Panc1 (cell line): Measurements from ENCODE around the gene PDE1C. TPM values are rescaled to one million over a fixed set of nuclear protein-coding genes. Genes with fewer than 3 reads are reported as not detected.

Source experiments
- ATAC-seq: fragments of 200-7000 bp; cut with Tn5 transposase; 2 replicates; pipeline ENCODE4 v1.9.1; 2020; ENCODE audit warnings: mild to moderate bottlenecking, moderate library complexity
- BruUV-seq: library from RNA; stranded (reverse); fragments of 400-500 nt; replicated peaks from 2 replicates; lab custom pipeline; 2021; lab: Mats Ljungman, UMichigan
- CTCF ChIA-PET: fragments of 300-600 bp; sonication (Branson Sonifier 250); formaldehyde crosslinking; loops from one replicate; lab custom pipeline; 2022; ENCODE audit warnings: antibody characterized with exemption; lab: Charles Lee
- POLR2A ChIA-PET: fragments of 300-600 bp; sonication (Branson Sonifier 250); formaldehyde crosslinking; loops from one replicate; lab custom pipeline; 2022; ENCODE audit warnings: antibody characterized with exemption; lab: Charles Lee
- DNase-seq: peaks from one replicate; pipeline ENCODE4 v3.0.0-alpha.2; 2010; ENCODE audit warnings: low read depth, low spot score
- H3K27ac ChIP-seq: 2 replicates; pipeline ENCODE4 v1.5.1; 2011; ENCODE audit warnings: mild to moderate bottlenecking, low read length, inconsistent platforms
- H3K27me3 ChIP-seq: fragments of 200-500 bp; sonication (Bioruptor generic); 2 replicates; pipeline ENCODE4 v1.6.0; 2014; ENCODE audit warnings: low read length, inconsistent platforms; ENCODE audit not compliant: control insufficient read depth, insufficient read depth
- H3K36me3 ChIP-seq: fragments of 200-500 bp; sonication (Bioruptor generic); 2 replicates; pipeline ENCODE4 v1.5.1; 2014; ENCODE audit warnings: inconsistent platforms, mild to moderate bottlenecking, low read length, moderate library complexity; ENCODE audit not compliant: control insufficient read depth, insufficient read depth
- H3K4me1 ChIP-seq: 2 replicates; pipeline ENCODE4 v1.5.1; 2011; ENCODE audit warnings: inconsistent platforms, mild to moderate bottlenecking, low read length, moderate library complexity; ENCODE audit not compliant: control insufficient read depth, insufficient read depth
- H3K4me3 ChIP-seq, 2 experiments: 2 replicates each; pipeline ENCODE4 v1.5.1; 2011 to 2012; ENCODE audit warnings: low read depth in 2 of 2, low read length in 2 of 2, mild to moderate bottlenecking in 2 of 2, inconsistent platforms in 1 of 2, moderate library complexity in 1 of 2
- H3K9me3 ChIP-seq: fragments of 200-500 bp; sonication (Bioruptor generic); 2 replicates; pipeline ENCODE4 v1.5.1; 2014; ENCODE audit warnings: low read depth, mild to moderate bottlenecking, inconsistent platforms, low read length, moderate library complexity; ENCODE audit not compliant: control insufficient read depth, insufficient read depth
- POLR2AphosphoS5 ChIP-seq: IDR thresholded peaks from 2 replicates; pipeline ENCODE4 v1.6.1; 2012; ENCODE audit warnings: mild to moderate bottlenecking, low read depth, low read length, moderate library complexity
- REST ChIP-seq, 2 experiments: IDR thresholded peaks; 2 replicates each; pipeline ENCODE4 v1.6.1; 2011 to 2012; ENCODE audit warnings: low read depth in 2 of 2, control low read depth in 1 of 2, low read length in 1 of 2, mild to moderate bottlenecking in 1 of 2, moderate library complexity in 1 of 2; ENCODE audit not compliant: insufficient read depth in 1 of 2
- SIN3A ChIP-seq: IDR thresholded peaks from 2 replicates; pipeline ENCODE4 v1.6.1; 2012; ENCODE audit warnings: low read depth, mild to moderate bottlenecking, low read length, moderate library complexity, borderline replicate concordance; ENCODE audit not compliant: insufficient read depth
- TCF7L2 ChIP-seq: IDR thresholded peaks from 2 replicates; pipeline ENCODE4 v1.6.1; 2011; ENCODE audit warnings: mild to moderate bottlenecking, low read depth, low read length, inconsistent platforms
- in situ Hi-C: cut with HindIII; loops from 2 replicates; pipeline ENCODE4 v1.10.0; 2016; ENCODE audit warnings: low sequenced_read_pairs, low pct_unique_long_range_greater_than_20kb
- intact Hi-C: fragments of 100-400 bp; cut with micrococcal nuclease; formaldehyde crosslinking; loops from one replicate; pipeline ENCODE4 v1.10.0; 2022; ENCODE audit not compliant: unreplicated experiment
- total RNA-seq: library from RNA; stranded (reverse); gene quantifications from one replicate; pipeline ENCODE4 v1.2.1, GENCODE V29; 2021; ENCODE audit not compliant: unreplicated experiment
- TF ChIP-seq, protein P1 (sequence below): fragments of 450-650 bp; IDR thresholded peaks from 2 replicates; pipeline ENCODE4 v1.5.1; 2017; ENCODE audit warnings: mild to moderate bottlenecking

PDE1C gene
- total RNA-seq, 1 experiment from 2014 or later: not detected

DNA sequence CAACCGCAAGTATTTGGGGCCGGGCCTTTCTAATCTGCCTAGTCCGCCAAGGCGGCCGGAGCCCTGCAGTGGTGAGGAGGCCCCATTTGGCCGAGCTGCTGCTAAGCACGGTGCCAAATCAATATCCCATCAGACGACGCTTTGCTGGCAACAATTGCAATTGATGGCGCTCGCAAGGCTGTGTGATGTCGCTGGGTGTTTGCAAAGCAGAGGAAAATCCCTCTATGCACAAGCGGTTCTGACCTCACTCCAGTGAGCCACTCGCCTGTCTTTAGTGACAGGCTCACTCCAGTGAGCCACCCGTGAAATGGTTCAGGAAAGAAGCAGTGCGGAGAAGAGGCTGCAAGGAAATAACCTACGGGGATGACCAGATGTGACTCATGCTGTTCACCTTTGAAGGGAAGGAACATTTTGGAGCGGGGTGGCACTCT, 18.3 kb upstream of the PDE1C start:
- no peak overlapping the region for H3K27ac ChIP-seq
- BruUV-seq: no TSS peak
- CTCF ChIA-PET: no interaction called here
- H3K4me1 ChIP-seq: no peaks in the 10 kb centered on the region
- H3K36me3 ChIP-seq: no peaks in the 10 kb centered on the region
- no peaks in the 10 kb centered on the region for H3K27me3 ChIP-seq
- POLR2A ChIA-PET: no interaction called here
- ATAC-seq: no peak
- no peaks in the 10 kb centered on the region for H3K9me3 ChIP-seq
- H3K4me3 ChIP-seq: no peak overlapping the region
- in situ Hi-C loops: no loop called here
- no peak for DNase-seq
- intact Hi-C loops: no loop called here
- TF ChIP-seq, protein P1, sequence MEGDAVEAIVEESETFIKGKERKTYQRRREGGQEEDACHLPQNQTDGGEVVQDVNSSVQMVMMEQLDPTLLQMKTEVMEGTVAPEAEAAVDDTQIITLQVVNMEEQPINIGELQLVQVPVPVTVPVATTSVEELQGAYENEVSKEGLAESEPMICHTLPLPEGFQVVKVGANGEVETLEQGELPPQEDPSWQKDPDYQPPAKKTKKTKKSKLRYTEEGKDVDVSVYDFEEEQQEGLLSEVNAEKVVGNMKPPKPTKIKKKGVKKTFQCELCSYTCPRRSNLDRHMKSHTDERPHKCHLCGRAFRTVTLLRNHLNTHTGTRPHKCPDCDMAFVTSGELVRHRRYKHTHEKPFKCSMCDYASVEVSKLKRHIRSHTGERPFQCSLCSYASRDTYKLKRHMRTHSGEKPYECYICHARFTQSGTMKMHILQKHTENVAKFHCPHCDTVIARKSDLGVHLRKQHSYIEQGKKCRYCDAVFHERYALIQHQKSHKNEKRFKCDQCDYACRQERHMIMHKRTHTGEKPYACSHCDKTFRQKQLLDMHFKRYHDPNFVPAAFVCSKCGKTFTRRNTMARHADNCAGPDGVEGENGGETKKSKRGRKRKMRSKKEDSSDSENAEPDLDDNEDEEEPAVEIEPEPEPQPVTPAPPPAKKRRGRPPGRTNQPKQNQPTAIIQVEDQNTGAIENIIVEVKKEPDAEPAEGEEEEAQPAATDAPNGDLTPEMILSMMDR: no peak
- TF ChIP-seq POLR2AphosphoS5 (no peak), TCF7L2 (no peak), REST (IDR thresholded peaks at IDR 0.05; ENCODE audit: insufficient read depth in 1 of 2, low read depth in 2 of 2, low read length in 1 of 2) (no peak), SIN3A (no peak)

- no peak for DNase-seq
- ATAC-seq: no peak
- ChIA-PET CTCF (no interaction called here), POLR2A (no interaction called here)
- H3K27ac ChIP-seq: no peak overlapping the region
- no peak overlapping the region for H3K4me3 ChIP-seq
- H3K4me1 ChIP-seq: no peaks in the 10 kb centered on the region
- no peaks in the 10 kb centered on the region for H3K27me3 ChIP-seq
- no peaks in the 10 kb centered on the region for H3K9me3 ChIP-seq
- TF ChIP-seq REST (IDR thresholded peaks at IDR 0.05; ENCODE audit: insufficient read depth in 1 of 2, low read depth in 2 of 2, low read length in 1 of 2): no peak
- no peak for TF ChIP-seq TCF7L2
- TF ChIP-seq POLR2AphosphoS5: no peak
- TF ChIP-seq, protein P1: no peak
- no peak for TF ChIP-seq SIN3A
- intact Hi-C loops: no loop called here
- BruUV-seq: no TSS peak
- no peaks in the 10 kb centered on the region for H3K36me3 ChIP-seq
- in situ Hi-C loops: no loop called here
Measured at GRCh38 chr7:32079510-32079909, 9.3 kb upstream of the PDE1C start.
